ENCODE measurements around the gene MRM3. TPM values are rescaled to one million over a fixed set of nuclear protein-coding genes. Genes with fewer than 3 reads are reported as not detected.

The MRM3 gene
- total and polyA plus RNA-seq, 4 donors = 8.5 to 17.5 (median 15.4) TPM

DNA sequence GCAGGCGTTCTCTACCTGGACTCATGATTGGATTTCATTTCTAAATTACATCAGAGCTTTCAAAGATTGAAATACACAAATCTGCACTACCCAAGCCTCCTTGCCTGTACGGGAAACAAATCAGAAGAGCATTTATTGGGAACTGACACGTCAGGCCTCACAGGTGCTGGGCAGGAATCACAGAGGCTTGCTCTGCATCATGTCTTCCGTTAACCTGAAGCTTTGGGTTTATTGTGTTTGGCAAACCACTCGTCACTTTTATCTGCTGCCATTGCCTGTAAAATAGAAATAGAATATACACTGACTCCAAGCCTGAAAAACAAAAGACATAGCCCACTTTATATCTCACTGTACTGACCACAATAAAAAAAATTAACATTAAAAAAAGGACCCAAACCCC, 22.2 kb upstream of the MRM3 start (continued):
- TF ChIP-seq, protein P1, sequence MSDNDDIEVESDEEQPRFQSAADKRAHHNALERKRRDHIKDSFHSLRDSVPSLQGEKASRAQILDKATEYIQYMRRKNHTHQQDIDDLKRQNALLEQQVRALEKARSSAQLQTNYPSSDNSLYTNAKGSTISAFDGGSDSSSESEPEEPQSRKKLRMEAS (IDR thresholded peaks at IDR 0.05) = no peak
- TF ChIP-seq GABPA (IDR thresholded peaks at IDR 0.05 in 1 of 2, conservative IDR thresholded peaks at IDR 0.05 in 1 of 2) = no peak
- no peak for TF ChIP-seq YY1 (IDR thresholded peaks at IDR 0.05)
- TF ChIP-seq, protein P2, sequence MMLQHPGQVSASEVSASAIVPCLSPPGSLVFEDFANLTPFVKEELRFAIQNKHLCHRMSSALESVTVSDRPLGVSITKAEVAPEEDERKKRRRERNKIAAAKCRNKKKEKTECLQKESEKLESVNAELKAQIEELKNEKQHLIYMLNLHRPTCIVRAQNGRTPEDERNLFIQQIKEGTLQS (IDR thresholded peaks at IDR 0.05) = no peak
- TF ChIP-seq, protein P3, sequence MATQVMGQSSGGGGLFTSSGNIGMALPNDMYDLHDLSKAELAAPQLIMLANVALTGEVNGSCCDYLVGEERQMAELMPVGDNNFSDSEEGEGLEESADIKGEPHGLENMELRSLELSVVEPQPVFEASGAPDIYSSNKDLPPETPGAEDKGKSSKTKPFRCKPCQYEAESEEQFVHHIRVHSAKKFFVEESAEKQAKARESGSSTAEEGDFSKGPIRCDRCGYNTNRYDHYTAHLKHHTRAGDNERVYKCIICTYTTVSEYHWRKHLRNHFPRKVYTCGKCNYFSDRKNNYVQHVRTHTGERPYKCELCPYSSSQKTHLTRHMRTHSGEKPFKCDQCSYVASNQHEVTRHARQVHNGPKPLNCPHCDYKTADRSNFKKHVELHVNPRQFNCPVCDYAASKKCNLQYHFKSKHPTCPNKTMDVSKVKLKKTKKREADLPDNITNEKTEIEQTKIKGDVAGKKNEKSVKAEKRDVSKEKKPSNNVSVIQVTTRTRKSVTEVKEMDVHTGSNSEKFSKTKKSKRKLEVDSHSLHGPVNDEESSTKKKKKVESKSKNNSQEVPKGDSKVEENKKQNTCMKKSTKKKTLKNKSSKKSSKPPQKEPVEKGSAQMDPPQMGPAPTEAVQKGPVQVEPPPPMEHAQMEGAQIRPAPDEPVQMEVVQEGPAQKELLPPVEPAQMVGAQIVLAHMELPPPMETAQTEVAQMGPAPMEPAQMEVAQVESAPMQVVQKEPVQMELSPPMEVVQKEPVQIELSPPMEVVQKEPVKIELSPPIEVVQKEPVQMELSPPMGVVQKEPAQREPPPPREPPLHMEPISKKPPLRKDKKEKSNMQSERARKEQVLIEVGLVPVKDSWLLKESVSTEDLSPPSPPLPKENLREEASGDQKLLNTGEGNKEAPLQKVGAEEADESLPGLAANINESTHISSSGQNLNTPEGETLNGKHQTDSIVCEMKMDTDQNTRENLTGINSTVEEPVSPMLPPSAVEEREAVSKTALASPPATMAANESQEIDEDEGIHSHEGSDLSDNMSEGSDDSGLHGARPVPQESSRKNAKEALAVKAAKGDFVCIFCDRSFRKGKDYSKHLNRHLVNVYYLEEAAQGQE (IDR thresholded peaks at IDR 0.05) = no peak

DNA sequence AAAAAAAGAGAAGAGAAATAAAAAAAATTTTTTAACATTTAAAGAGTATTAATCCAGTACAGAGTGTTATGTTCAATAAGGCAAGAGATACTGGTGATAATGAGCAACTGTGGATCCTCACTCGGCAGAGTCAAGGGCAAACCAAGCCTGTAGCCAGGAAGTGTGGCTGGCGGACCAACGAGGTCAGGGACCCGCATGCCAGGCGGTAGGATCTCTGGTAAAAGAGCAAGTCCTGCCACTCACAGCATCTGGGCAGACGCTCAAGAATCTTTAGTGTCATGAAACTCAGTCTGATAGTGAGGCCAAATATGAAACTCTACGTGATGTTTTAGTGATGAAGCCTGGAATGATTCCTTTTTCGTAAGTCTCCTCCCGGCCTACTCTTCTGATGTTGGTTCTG, 21.8 kb upstream of the MRM3 start:
- no peak overlapping the region for H3K27ac ChIP-seq (ENCODE audit: low read depth in 1 of 2, low read length in 2 of 2)
- H3K4me3 ChIP-seq (ENCODE audit: low read depth in 1 of 3, low read length in 3 of 3) = no peak overlapping the region
- no peak overlapping the region for H3K9ac ChIP-seq (ENCODE audit: low read depth in 1 of 2, low read length in 2 of 2)
- H3K9me3 ChIP-seq (ENCODE audit: control insufficient read depth in 4 of 4, low read length in 3 of 4) = no peaks in the 10 kb centered on the region
- no peak for DNase-seq (ENCODE audit: low spot score)
- no peaks in the 10 kb centered on the region for H3K4me1 ChIP-seq (ENCODE audit: control insufficient read depth in 4 of 4, insufficient read depth in 4 of 4, low read length in 3 of 4)
- H3K27me3 ChIP-seq (ENCODE audit: control insufficient read depth in 4 of 4, insufficient read depth in 4 of 4, low read length in 3 of 4) = no peaks in the 10 kb centered on the region
- WGBS = 70% methylated on average over 9 of the region's 9 CpGs
- TF ChIP-seq HNF4A (conservative IDR thresholded peaks at IDR 0.05) = no peak
- no peak for TF ChIP-seq FOXA2 (IDR thresholded peaks at IDR 0.05)
- TF ChIP-seq, protein P2 (IDR thresholded peaks at IDR 0.05) = no peak
- TF ChIP-seq NR2F2 (IDR thresholded peaks at IDR 0.05) = no peak
- TF ChIP-seq GABPA (IDR thresholded peaks at IDR 0.05 in 1 of 2, conservative IDR thresholded peaks at IDR 0.05 in 1 of 2) = no peak
- TF ChIP-seq EGR1 (IDR thresholded peaks at IDR 0.05; ENCODE audit: low read depth in 2 of 2) = no peak
- TF ChIP-seq, protein P4, sequence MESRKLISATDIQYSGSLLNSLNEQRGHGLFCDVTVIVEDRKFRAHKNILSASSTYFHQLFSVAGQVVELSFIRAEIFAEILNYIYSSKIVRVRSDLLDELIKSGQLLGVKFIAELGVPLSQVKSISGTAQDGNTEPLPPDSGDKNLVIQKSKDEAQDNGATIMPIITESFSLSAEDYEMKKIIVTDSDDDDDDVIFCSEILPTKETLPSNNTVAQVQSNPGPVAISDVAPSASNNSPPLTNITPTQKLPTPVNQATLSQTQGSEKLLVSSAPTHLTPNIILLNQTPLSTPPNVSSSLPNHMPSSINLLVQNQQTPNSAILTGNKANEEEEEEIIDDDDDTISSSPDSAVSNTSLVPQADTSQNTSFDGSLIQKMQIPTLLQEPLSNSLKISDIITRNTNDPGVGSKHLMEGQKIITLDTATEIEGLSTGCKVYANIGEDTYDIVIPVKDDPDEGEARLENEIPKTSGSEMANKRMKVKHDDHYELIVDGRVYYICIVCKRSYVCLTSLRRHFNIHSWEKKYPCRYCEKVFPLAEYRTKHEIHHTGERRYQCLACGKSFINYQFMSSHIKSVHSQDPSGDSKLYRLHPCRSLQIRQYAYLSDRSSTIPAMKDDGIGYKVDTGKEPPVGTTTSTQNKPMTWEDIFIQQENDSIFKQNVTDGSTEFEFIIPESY (IDR thresholded peaks at IDR 0.05) = no peak
- TF ChIP-seq FOXA1 (IDR thresholded peaks at IDR 0.05) = no peak
- no peak for TF ChIP-seq RAD21 (IDR thresholded peaks at IDR 0.05)
- TF ChIP-seq JUND (IDR thresholded peaks at IDR 0.05) = no peak
- TF ChIP-seq, protein P1 (IDR thresholded peaks at IDR 0.05) = no peak
- TF ChIP-seq HNF4G (IDR thresholded peaks at IDR 0.05) = no peak
- TF ChIP-seq, protein P3 (IDR thresholded peaks at IDR 0.05) = no peak
- no peak for TF ChIP-seq YY1 (IDR thresholded peaks at IDR 0.05)
- TF ChIP-seq SP1 (IDR thresholded peaks at IDR 0.05) = no peak
- TF ChIP-seq, protein P5, sequence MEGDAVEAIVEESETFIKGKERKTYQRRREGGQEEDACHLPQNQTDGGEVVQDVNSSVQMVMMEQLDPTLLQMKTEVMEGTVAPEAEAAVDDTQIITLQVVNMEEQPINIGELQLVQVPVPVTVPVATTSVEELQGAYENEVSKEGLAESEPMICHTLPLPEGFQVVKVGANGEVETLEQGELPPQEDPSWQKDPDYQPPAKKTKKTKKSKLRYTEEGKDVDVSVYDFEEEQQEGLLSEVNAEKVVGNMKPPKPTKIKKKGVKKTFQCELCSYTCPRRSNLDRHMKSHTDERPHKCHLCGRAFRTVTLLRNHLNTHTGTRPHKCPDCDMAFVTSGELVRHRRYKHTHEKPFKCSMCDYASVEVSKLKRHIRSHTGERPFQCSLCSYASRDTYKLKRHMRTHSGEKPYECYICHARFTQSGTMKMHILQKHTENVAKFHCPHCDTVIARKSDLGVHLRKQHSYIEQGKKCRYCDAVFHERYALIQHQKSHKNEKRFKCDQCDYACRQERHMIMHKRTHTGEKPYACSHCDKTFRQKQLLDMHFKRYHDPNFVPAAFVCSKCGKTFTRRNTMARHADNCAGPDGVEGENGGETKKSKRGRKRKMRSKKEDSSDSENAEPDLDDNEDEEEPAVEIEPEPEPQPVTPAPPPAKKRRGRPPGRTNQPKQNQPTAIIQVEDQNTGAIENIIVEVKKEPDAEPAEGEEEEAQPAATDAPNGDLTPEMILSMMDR (IDR thresholded peaks at IDR 0.05; ENCODE audit: low read depth, low read length, missing input control) = no peak
- no peak for TF ChIP-seq RXRA (IDR thresholded peaks at IDR 0.05)
- peaks cover 5 to 39% (median 20%) of the 10 kb centered on the region in 4 donors for H3K36me3 ChIP-seq (ENCODE audit: control insufficient read depth in 4 of 4, insufficient read depth in 3 of 4, low read depth in 1 of 4, low read length in 3 of 4)

Measured in liver (tissue), 9 donors.